ENCODE data around the gene SLC12A8. TPM values are rescaled to one million over a fixed set of nuclear protein-coding genes. Genes with fewer than 3 reads are reported as not detected.

Gene SLC12A8
- total RNA-seq, 1 donor from 2014 or later = 3.0 TPM

DNA sequence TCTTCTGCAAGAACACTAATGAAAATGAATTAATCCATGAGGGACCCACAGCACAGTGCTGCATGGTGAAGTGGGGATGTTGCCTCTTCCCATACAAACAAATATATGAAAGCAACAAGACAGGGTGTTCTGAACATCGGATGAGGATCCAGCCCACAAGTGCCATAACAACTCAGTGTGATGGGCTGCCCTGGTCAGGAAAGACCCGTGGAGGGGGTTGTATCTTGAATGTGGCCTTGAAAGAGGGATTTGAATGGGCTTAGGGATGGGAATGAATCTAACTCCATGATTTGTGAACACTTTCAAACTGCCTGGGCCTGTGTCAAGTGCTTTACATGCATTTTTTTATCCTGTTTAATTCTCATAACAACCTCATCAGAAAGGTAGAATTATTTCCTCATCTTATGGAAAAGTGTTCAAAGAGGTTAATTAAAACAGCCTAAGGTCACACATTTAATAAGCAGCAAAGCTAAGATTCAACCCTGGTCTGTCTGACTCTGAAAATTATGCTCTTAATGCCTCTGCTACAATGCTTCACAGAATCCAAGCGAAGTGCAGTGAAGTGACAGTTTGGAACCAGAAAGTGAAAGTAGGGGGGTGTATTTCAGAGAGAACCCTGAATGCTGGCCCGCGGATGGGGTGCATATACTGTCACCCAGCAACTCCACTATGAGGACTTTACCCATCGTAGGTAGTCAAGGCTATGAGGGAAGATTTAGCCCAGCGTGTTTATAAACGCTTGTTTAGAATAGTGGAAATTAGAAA is 91.1 kb downstream of the SLC12A8 start:
- Mint-ChIP-seq H3K4me1 (ENCODE audit: unreplicated experiment) (peaks cover 50% of the 10 kb centered on the region), H3K36me3 (ENCODE audit: unreplicated experiment) (no peaks in the 10 kb centered on the region), H3K27ac (ENCODE audit: unreplicated experiment) (peak overlapping the region; percentile 20), H3K4me3 (ENCODE audit: unreplicated experiment) (no peak overlapping the region), H3K27me3 (ENCODE audit: unreplicated experiment) (no peaks in the 10 kb centered on the region), H3K9me3 (ENCODE audit: unreplicated experiment) (no peaks in the 10 kb centered on the region)
- no peak for DNase-seq (ENCODE audit: extremely low spot score, unreplicated experiment)
- TF ChIP-seq, protein P1, sequence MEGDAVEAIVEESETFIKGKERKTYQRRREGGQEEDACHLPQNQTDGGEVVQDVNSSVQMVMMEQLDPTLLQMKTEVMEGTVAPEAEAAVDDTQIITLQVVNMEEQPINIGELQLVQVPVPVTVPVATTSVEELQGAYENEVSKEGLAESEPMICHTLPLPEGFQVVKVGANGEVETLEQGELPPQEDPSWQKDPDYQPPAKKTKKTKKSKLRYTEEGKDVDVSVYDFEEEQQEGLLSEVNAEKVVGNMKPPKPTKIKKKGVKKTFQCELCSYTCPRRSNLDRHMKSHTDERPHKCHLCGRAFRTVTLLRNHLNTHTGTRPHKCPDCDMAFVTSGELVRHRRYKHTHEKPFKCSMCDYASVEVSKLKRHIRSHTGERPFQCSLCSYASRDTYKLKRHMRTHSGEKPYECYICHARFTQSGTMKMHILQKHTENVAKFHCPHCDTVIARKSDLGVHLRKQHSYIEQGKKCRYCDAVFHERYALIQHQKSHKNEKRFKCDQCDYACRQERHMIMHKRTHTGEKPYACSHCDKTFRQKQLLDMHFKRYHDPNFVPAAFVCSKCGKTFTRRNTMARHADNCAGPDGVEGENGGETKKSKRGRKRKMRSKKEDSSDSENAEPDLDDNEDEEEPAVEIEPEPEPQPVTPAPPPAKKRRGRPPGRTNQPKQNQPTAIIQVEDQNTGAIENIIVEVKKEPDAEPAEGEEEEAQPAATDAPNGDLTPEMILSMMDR (IDR thresholded peaks at IDR 0.05) = no peak

DNA sequence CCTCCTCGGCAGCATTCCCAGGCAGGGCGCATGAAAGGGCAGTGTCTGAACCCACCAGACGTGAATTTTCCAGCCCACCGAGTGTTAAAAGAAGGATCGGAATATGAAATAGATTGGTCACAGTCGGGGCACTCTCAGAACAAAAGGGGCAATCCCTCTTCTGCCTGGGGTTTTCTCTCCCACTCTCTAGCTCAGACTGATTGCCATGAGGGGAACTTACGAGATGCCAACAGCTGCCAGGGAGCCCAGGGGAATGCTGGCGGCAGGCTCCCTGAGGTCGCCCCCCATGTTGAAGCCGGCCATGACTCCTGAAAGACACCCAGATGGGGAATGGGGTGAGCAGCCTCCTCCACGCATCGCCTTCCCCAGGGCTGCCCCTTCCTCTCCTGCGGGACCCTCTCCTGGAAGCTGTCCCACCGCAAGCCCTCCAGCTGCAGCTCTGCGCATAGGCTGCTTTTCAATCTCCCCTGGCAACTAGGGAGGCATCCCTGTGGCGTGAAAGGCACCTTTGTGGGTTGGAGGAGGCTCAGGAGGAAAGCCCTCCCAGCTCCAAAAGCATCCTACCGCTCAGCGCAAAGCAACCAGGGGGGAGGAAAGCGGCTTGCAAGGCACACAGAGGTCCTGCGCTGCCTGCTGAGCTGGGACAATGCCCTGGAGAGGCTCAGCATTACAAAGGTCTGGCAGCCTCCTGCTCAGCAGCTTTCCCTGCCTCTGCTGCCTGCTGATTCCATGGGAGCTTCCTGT is 92.0 kb downstream of the SLC12A8 start:
- H3K27me3 Mint-ChIP-seq (ENCODE audit: unreplicated experiment) = no peaks in the 10 kb centered on the region
- peaks cover 55% of the 10 kb centered on the region for H3K4me1 Mint-ChIP-seq (ENCODE audit: unreplicated experiment)
- DNase-seq (ENCODE audit: extremely low spot score, unreplicated experiment) = no peak
- TF ChIP-seq, protein P1 (IDR thresholded peaks at IDR 0.05) = no peak
- H3K9me3 Mint-ChIP-seq (ENCODE audit: unreplicated experiment) = no peaks in the 10 kb centered on the region
- no peak overlapping the region for H3K4me3 Mint-ChIP-seq (ENCODE audit: unreplicated experiment)
- peak overlapping the region; percentile 20 for H3K27ac Mint-ChIP-seq (ENCODE audit: unreplicated experiment)
- no peaks in the 10 kb centered on the region for H3K36me3 Mint-ChIP-seq (ENCODE audit: unreplicated experiment)

DNA sequence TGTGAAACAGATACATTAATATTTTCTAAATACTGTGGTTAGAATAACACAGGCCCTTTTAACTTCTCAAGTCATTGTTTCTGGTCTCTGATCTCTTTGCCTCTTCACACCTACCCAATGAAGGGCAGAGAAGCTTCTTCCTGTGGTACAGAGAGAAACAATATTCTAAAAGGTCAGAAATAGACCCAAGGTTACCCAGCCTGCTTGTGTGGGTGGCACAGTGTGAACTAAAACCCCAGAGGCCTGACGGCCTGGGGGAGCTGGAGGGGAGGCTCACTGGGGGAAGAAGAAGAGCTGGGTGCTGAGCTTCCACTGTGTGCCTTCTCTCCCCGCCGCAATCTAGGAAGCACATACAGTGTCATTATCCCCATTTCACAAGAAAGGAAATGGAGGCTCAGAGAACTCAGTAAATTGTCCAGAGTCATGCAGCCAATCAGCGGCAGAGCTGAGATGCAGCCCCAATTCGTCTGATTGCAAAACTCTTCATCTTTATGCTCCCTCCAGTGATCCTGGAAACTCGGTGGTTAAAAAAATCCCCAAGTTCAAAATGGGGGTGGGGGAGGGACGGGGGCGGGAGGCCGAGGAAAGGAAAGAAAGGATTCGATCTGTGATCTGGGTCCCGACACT is 92.7 kb downstream of the SLC12A8 start:
- H3K27ac Mint-ChIP-seq (ENCODE audit: unreplicated experiment) = no peak overlapping the region
- DNase-seq (ENCODE audit: extremely low spot score, unreplicated experiment) = no peak
- peaks cover 62% of the 10 kb centered on the region for H3K4me1 Mint-ChIP-seq (ENCODE audit: unreplicated experiment)
- no peak overlapping the region for H3K4me3 Mint-ChIP-seq (ENCODE audit: unreplicated experiment)
- no peaks in the 10 kb centered on the region for H3K36me3 Mint-ChIP-seq (ENCODE audit: unreplicated experiment)
- TF ChIP-seq, protein P1 (IDR thresholded peaks at IDR 0.05) = no peak
- H3K9me3 Mint-ChIP-seq (ENCODE audit: unreplicated experiment) = no peaks in the 10 kb centered on the region
- no peaks in the 10 kb centered on the region for H3K27me3 Mint-ChIP-seq (ENCODE audit: unreplicated experiment)

DNA sequence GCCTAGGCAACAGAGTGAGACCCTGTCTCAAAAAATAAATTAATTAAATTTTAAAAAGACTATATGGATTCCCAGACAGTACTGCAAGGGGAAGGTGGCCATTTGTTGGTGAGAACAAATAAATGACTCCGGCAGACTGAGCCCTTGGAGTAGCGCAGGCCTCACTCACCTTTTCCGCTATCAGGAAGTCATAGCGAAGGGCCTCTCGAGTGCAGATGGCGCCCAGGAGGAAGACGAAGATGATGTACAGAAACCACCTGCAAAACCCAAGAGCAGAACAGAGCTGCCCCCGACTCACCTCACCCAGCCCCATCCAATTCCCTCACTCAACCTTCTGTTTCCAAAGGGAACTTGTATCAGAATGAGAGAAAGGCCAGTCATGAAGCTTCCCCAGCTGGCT is 93.9 kb downstream of the SLC12A8 start:
- no peak overlapping the region for H3K27ac Mint-ChIP-seq (ENCODE audit: unreplicated experiment)
- H3K27me3 Mint-ChIP-seq (ENCODE audit: unreplicated experiment) = no peaks in the 10 kb centered on the region
- H3K9me3 Mint-ChIP-seq (ENCODE audit: unreplicated experiment) = no peaks in the 10 kb centered on the region
- no peak overlapping the region for H3K4me3 Mint-ChIP-seq (ENCODE audit: unreplicated experiment)
- TF ChIP-seq, protein P1 (IDR thresholded peaks at IDR 0.05) = no peak
- peaks cover 61% of the 10 kb centered on the region for H3K4me1 Mint-ChIP-seq (ENCODE audit: unreplicated experiment)
- H3K36me3 Mint-ChIP-seq (ENCODE audit: unreplicated experiment) = no peaks in the 10 kb centered on the region
- DNase-seq (ENCODE audit: extremely low spot score, unreplicated experiment) = no peak

Data from osteocyte (in vitro differentiated cells).